GM19468 (cell line): Measurements from ENCODE around the gene ZFP92.

Source experiments
- ATAC-seq: cut with Tn5 transposase; IDR thresholded peaks from one replicate; pipeline ENCODE4 v1.9.1; 2021; ENCODE audit warnings: mild to moderate bottlenecking, moderate library complexity, moderate number of reproducible peaks; ENCODE audit not compliant: unreplicated experiment; ENCODE audit errors: extremely low read depth

Gene ZFP92

DNA sequence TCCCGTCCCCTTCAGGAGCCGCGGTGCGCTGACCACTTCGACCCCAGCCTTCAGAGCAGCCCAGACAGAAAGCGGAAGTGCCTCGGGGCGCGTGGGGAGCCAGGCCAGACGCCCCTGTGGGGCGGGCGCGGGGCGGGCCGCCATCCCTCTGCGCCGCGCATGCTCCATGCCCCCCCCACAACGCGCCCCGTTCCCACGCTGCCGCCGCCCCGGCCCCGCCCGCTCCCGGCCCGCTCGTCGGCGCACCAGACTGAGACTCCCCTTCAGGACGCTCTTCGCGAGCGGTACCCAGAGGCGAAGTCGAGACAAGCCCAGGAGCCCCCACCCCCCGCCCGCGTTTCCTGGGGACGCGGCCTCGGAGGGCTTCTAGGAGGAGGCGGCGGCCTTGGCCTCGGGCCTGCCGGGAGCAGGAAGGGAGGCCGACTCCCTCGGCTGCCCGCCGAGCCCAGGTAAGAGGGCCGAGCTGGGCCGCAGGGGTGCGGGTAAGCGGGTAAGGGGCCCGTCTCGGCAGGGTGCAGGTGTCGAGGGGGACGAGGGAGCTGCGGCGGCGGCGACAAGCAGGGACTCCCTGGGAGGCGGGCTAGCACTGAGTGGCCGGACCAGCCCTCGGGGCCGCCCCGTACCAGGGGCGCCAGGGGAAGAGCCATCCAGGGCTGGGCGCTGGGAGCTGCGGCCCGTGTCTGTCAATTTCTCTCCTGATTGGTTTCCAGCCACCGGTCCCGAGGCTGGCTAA lies at the start of gene ZFP92:
Gene ZFP92 (plus strand): TSS at position 218 of the 733 bp plus-strand sequence. CDS start 6,851 bp downstream, outside the sequence.
- ATAC-seq, result no peak

DNA sequence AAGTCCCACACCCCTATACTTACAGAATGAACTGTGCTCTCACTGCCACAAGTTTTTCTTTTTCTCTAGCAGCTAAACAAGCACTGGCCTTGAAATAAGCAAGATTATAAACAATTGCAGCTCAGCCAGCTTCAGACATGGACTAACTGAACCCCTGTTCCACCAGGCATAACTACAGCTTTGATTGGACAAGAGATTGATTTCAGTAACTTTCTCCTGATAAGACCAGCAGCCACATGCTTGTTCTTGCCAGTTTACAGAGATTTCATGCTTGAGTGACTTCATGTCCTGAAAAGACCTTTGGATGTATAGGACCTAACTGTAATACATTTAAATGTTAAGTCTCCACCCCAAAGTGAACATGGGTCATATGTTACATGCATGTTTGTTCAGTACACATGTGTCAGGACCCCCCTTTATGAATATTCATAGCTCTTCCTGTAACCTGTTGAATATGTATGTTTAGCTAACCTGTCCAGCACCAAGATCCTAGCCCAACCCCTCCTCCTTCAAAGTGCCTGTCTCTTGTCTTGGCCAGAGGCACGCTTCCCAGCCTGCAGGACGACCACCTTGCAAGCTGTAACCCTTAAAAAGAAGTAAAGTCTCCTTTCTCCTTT lies 49.4 kb upstream of the ZFP92 start:
- no peak for ATAC-seq

- no peak for ATAC-seq
Measured at GRCh38 chrX:153365670-153366069, 45.6 kb upstream of the ZFP92 start.

DNA sequence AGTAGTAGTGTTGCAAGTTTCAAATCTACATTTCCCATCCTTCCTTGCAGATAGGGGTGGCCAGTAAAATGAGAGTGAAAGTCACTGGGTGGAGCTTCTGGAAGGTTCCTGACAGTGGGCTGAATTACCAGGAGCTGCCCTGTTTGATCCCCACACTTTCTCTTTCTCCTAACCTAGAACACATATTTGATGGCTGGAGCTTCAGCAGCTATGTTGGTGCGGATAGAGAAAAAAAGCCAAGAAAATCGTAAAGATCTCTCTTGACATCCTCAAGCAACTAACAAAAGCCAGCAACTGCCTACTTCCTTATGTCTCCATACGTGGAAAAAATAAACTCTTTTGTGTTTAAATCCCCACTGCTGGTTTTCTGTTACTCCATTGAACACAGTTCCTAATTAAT lies 45.2 kb upstream of the ZFP92 start:
- ATAC-seq, result no peak

DNA sequence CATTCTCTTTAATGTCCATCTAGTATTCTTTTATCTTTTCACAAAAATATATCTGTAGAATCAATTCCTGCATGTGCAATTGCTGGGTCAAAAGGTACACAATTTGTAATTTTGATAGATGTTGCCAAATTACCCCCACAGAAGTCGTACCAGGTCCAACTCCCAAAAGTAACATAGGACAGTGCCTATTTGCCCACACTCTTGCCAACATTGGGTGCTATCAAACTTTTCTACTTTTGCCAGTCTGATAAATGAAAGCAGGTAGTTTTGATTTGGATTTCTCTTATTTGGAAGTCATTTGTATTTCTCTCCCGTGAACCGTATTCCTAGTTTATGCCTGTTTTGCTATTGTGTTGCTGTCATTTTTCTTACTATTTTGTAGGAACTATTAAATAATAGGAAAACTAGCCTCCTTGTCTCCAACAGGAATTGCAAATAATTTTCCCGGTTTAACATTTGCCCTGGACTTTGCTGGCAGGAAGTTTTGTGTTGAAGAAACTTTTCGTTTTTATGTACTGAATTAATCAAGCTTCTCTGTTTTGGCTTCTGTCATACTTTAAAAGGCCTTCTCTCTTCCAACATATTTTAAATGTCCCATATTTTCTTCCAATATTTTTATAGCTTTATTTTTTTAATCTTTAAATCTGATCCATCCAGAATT lies 44.3 kb upstream of the ZFP92 start:
- ATAC-seq, result no peak

DNA sequence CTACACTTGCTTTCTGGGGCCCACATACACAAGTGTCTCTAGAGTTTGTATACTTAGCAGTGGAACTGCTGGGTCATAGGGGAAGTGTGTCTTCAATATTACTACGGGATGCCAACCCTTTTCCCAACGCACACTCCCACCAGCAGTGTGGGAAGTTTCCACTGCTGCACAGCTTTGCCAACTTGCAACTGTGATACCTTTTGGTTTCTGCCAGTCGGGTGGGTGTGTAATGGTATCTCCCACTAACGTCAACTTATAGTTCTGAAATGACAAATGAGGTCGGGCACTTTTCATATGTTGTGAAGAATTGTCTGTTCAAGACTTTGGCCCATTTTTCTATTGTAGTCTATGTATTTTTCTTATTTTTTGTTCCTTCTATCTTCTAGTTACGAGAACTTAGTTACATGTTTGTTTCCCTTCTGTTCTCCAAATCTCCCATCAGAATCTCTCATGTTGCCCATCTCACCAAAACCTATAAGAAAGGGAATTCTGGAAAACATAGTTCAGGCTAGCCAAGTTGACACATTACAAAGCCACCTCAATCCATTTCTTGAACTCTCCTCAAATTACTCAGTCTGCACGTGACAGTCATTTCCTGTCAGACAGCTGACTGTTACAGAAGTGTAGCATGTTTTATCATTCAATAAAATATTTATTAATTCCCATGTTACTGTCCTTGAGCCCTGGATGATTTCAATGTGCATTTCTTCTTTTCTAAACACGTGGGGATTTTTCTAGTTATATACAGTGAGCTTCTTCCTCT lies 40.8 kb upstream of the ZFP92 start:
- no peak for ATAC-seq

- ATAC-seq, result no peak
Measured at GRCh38 chrX:153371256-153371655, 40.0 kb upstream of the ZFP92 start.

DNA sequence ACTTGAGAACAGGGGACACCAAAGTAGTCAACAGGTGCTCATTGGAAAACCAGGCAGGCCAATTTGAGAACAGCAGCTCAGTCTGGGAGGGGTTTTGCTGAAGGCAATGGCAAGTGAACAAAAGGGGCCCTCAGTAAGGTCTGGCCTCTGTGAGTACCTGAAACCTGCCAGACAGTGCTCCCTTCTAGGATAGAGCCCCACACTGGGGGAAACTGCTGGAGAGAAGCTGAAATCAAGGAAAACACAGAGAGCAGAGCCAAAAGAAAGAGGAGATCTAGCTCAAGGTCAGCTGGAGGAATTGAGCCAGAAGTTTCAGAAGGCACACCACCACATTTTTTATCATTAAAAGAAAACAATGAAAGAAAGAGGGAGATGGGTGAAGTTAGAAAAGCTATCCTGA lies 38.3 kb upstream of the ZFP92 start:
- ATAC-seq, result no peak

- no peak for ATAC-seq
Measured at GRCh38 chrX:153374426-153374825, 36.8 kb upstream of the ZFP92 start.

DNA sequence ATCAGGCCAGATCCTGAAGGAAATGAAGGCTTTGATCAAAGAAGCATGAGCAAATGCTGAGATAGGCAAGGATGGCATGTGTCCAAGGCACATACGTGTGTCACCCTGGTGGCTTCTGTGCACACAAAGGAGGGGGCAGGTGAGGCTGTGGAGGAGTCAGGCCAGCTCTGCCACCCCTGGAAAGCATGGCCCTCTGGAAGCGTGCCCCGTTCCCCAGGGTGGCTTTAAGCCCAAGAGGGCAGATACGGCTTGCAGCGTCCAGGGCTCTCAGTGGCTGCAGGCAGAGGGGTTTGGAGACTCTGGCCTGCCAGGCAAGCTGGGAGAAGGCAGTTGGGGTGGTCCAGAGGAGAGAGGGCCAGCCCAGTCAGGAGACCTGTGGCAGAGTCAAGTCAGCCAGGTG lies 35.7 kb upstream of the ZFP92 start:
- no peak for ATAC-seq

GRCh38 chrX:153377727-153378126 lies 33.5 kb upstream of the ZFP92 start:
- no peak for ATAC-seq

DNA sequence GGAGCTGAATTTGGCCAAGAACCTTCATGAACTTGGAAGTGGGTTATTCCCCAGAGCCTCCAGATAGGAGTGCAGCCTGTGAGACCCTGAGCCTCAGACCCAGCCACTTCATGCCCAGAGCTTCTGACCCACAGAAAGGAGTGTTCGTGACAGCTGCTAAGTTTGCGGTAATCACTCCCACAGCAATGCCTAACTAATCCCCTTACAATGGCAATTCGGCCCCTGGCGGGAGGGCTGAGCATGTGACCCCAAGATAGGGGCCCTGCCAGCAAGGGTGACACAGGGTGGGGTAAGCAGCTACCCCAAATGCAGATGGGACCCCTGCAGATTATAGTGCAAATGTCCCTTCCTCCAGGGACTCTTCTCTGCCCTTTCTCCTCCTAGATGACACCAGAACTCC lies 32.7 kb upstream of the ZFP92 start:
- no peak for ATAC-seq

GRCh38 chrX:153379508-153379907 lies 31.8 kb upstream of the ZFP92 start:
- no peak for ATAC-seq

GRCh38 chrX:153379971-153380581 lies 31.2 kb upstream of the ZFP92 start:
- ATAC-seq, result no peak

DNA sequence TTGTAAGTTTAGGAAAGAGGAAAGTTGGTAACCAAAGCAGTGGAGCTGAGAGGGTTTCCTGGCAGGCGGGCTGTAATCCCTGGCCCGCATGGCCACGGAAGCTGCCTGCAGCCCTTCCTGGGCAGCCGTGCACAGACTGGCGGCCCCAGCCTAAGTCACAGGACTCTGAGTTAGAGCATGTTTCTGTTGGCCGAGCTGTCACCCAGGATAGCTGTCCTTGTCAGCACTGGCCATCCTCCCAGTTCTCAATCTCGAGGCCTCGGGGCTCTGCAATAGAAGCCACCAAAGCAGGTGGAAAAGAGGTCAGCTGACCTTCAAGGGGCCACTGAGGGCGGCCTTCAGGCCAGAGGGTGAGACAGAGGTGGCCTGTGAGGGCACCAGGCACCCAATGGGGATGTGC lies 30.6 kb upstream of the ZFP92 start:
- ATAC-seq, result no peak

GRCh38 chrX:153381684-153382532 lies 29.4 kb upstream of the ZFP92 start:
- ATAC-seq, result no peak

DNA sequence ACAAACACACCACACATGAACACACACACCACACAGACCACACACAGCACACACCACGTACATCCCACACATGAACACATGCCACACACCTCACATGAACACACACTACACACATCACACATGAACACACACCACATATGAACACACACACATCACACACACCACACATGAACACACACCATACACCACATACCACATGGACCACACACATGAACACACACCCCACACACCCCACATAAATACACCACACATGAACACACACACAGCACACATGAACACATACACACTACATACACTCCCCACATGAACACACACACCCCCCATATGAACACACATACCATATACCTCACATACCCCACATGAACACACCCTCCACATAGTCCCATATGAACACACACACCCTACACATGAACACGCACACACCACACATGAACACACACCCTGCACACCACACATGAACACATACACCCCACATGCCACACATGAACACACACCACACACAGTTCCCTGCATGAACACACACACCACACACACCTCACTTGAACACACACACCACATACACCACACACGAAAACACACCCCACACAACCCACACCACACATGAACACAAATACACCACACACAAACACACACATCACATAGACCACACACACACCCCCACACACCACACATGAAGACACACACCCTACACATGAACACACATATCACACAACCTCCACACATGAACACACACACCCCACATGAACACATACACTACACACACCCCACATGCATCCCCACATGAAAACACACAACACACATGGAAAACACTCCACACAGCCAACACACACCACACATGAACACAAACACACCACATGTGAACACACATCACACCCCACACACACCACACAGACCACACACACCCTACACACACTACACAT lies 28.4 kb upstream of the ZFP92 start:
- ATAC-seq, result no peak

GRCh38 chrX:153384390-153384789 lies 26.9 kb upstream of the ZFP92 start:
- no peak for ATAC-seq
